HepG2 (cell line): ENCODE measurements around the gene SLC12A3. TPM values are rescaled to one million over a fixed set of nuclear protein-coding genes. Genes with fewer than 3 reads are reported as not detected.

Experiments
- ATAC-seq: fragments of 200-7000 bp; cut with Tn5 transposase; 3 replicates; pipeline ENCODE4 v1.9.1; 2020; ENCODE audit warnings: mild to moderate bottlenecking, moderate library complexity
- BruUV-seq: library from RNA; stranded (reverse); fragments of 400-500 nt; replicated peaks from 2 replicates; lab custom pipeline; 2021; lab: Mats Ljungman, UMichigan
- CTCF ChIA-PET: fragments of 300-600 bp; formaldehyde crosslinking; extraction: SDS; loops from one replicate; lab custom pipeline; 2021; ENCODE audit warnings: low total read pairs, inconsistent platforms, low intra/inter-chr PET ratio; lab: Yijun Ruan, JAX
- POLR2A ChIA-PET: fragments of 350-600 bp; sonication (Branson Sonifier 250); formaldehyde crosslinking; loops from one replicate; lab custom pipeline; 2020; ENCODE audit warnings: antibody characterized with exemption, inconsistent platforms; lab: Yijun Ruan, JAX
- DNase-seq: peaks from one replicate; pipeline ENCODE4 v3.0.0-alpha.2; 2015; ENCODE audit warnings: low spot score
- FAIRE-seq: peaks from 3 replicates; lab custom pipeline; 2011; peaks lifted over from hg19 to GRCh38; lab: Jason Lieb, UNC
- H2AFZ ChIP-seq: one replicate; pipeline ENCODE4 v1.6.1; 2011; ENCODE audit warnings: low read length, inconsistent platforms
- H3K27ac ChIP-seq: fragments of 300-600 bp; 3 replicates; pipeline ENCODE4 v1.8.0; 2011; ENCODE audit warnings: mixed run types, mild to moderate bottlenecking, mixed read lengths, low read length, inconsistent platforms; ENCODE audit not compliant: insufficient read depth; ENCODE audit errors: extremely low read length
- H3K27me3 ChIP-seq, 2 experiments: fragments of 200-600 bp in 1 of 2; 2 replicates in 1 of 2; 3 replicates in 1 of 2; pipeline versions ENCODE4 v1.6.0 to v1.8.0; 2011; ENCODE audit warnings: low read length in 2 of 2, mild to moderate bottlenecking in 2 of 2, moderate library complexity in 2 of 2, inconsistent platforms in 1 of 2; ENCODE audit not compliant: insufficient read depth in 2 of 2, control insufficient read depth in 1 of 2
- H3K36me3 ChIP-seq, 2 experiments: fragments of 200-600 bp in 1 of 2; replicated peaks in 1 of 2; 2 replicates in 1 of 2; 3 replicates in 1 of 2; pipeline versions ENCODE4 v1.5.1 to v1.8.0; 2011; ENCODE audit warnings: low read length in 2 of 2, inconsistent platforms in 1 of 2; ENCODE audit not compliant: insufficient read depth in 2 of 2, control insufficient read depth in 1 of 2
- H3K4me1 ChIP-seq: 2 replicates; pipeline ENCODE4 v1.5.1; 2012; ENCODE audit warnings: low read length, inconsistent platforms; ENCODE audit not compliant: insufficient read depth
- H3K4me2 ChIP-seq: 2 replicates; pipeline ENCODE4 v1.6.0; 2011; ENCODE audit warnings: low read depth, low read length, inconsistent platforms
- H3K4me3 ChIP-seq, 3 experiments: fragments of 200-600 bp in 1 of 3; sonication (generic), shearing (Covaris generic) in 1 of 3; replicated peaks in 1 of 3; 2 replicates each; pipeline ENCODE4 v1.5.1; 2011 to 2016; ENCODE audit warnings: low read length in 3 of 3, inconsistent platforms in 2 of 3, low read depth in 2 of 3, mild to moderate bottlenecking in 2 of 3, control low read depth in 1 of 3, mixed read lengths in 1 of 3; ENCODE audit not compliant: insufficient read depth in 1 of 3
- H3K79me2 ChIP-seq: one replicate; pipeline ENCODE4 v1.6.1; 2011; ENCODE audit warnings: low read length, inconsistent platforms; ENCODE audit not compliant: insufficient read depth
- H3K9ac ChIP-seq: 2 replicates; pipeline ENCODE4 v1.6.0; 2011; ENCODE audit warnings: mild to moderate bottlenecking, low read depth, low read length, inconsistent platforms; ENCODE audit not compliant: insufficient read depth
- H3K9me3 ChIP-seq: 2 replicates; pipeline ENCODE4 v1.5.1; 2012; ENCODE audit warnings: mild to moderate bottlenecking, low read length
- H4K20me1 ChIP-seq: 2 replicates; pipeline ENCODE4 v1.6.0; 2011; ENCODE audit warnings: inconsistent platforms, mild to moderate bottlenecking, low read length, moderate library complexity; ENCODE audit not compliant: insufficient read depth
- ATF7 ChIP-seq, 2 experiments: fragments of 450-650 bp in 1 of 2; sonication (generic) in 1 of 2; formaldehyde crosslinking in 1 of 2; IDR thresholded peaks; 2 replicates each; pipeline versions ENCODE4 v1.4.0 to v1.6.1; 2016 to 2020; ENCODE audit warnings: antibody characterized with exemption in 1 of 2, mild to moderate bottlenecking in 1 of 2, missing genetic modification reagents in 1 of 2
- CENPT ChIP-seq: sonication (generic); formaldehyde crosslinking; IDR thresholded peaks from 2 replicates; pipeline ENCODE4 v1.8.0; 2022; ENCODE audit warnings: low read depth, mild to moderate bottlenecking, moderate library complexity, missing genetic modification reagents
- ESRRA ChIP-seq: sonication (generic); formaldehyde crosslinking; IDR thresholded peaks from 2 replicates; pipeline ENCODE4 v1.5.1; 2020; ENCODE audit warnings: mild to moderate bottlenecking, low read depth, missing genetic modification reagents
- ISL2 ChIP-seq: sonication (generic); formaldehyde crosslinking; IDR thresholded peaks from 2 replicates; pipeline ENCODE4 v1.5.0; 2020; ENCODE audit warnings: missing genetic modification reagents
- MAX ChIP-seq: IDR thresholded peaks from 2 replicates; pipeline ENCODE4 v1.6.1; 2012; ENCODE audit warnings: inconsistent platforms
- PPARG ChIP-seq: conservative IDR thresholded peaks from 2 replicates; pipeline ENCODE4 v1.6.1; 2016; ENCODE audit warnings: missing biosample characterization, missing genetic modification reagents
- SP1 ChIP-seq, 2 experiments: fragments of 450-650 bp in 1 of 2; sonication (generic) in 1 of 2; formaldehyde crosslinking in 1 of 2; IDR thresholded peaks; 2 replicates each; pipeline versions ENCODE4 v1.4.0 to v1.6.1; 2016 to 2020; ENCODE audit warnings: missing genetic modification reagents in 1 of 2
- ZNF101 ChIP-seq: sonication (generic); formaldehyde crosslinking; IDR thresholded peaks from 2 replicates; pipeline ENCODE4 v1.4.0; 2020; ENCODE audit warnings: mild to moderate bottlenecking, low read depth, missing genetic modification reagents, borderline replicate concordance
- ZNF124 ChIP-seq: sonication (generic); formaldehyde crosslinking; IDR thresholded peaks from 2 replicates; pipeline ENCODE4 v1.4.0; 2020; ENCODE audit warnings: missing genetic modification reagents
- ZNF687 ChIP-seq: sonication (generic); formaldehyde crosslinking; IDR thresholded peaks from 2 replicates; pipeline ENCODE4 v1.5.1; 2020; ENCODE audit warnings: mild to moderate bottlenecking, missing genetic modification reagents, moderate library complexity
- WGBS: methylation state at CpG from one replicate; pipeline ENCODE4 v1.1.6; 2017; ENCODE audit warnings: low lambda C conversion rate; 5-methylcytosine and 5-hydroxymethylcytosine counted together
- in situ Hi-C: cut with HindIII; loops from 2 replicates; pipeline ENCODE4 v1.10.0; 2017; ENCODE audit warnings: low pct_unique_long_range_greater_than_20kb; ENCODE audit not compliant: extremely low pct_ligation_motif_present
- intact Hi-C: fragments of 100-400 bp; cut with micrococcal nuclease; formaldehyde crosslinking; loops from one replicate; pipeline ENCODE4 v1.10.0; 2022; ENCODE audit not compliant: unreplicated experiment
- polyA plus RNA-seq, 8 experiments: library from polyadenylated mRNA; depleted of rRNA in 3 of 8; stranded (reverse) in 7 of 8; unstranded in 1 of 8; fragments of >200 nt; fragmentation: Illumina TruSeq in 4 of 8; extraction: Trizol in 4 of 8; gene quantifications; 2 replicates each; pipeline versions ENCODE4 v1.2.1 to v1.2.3, GENCODE V29; 2011 to 2016; ENCODE audit warnings: low read depth in 4 of 8, missing spikeins in 1 of 8, mixed read lengths in 1 of 8; ENCODE audit not compliant: insufficient read depth in 1 of 8
- total RNA-seq, 5 experiments: library from RNA; depleted of rRNA; stranded (reverse); fragments of >200 nt; fragmentation: Illumina TruSeq; extraction: Trizol; gene quantifications; 2 replicates each; pipeline ENCODE4 v1.2.3, GENCODE V29; 2016; ENCODE audit warnings: low read depth in 1 of 5

SLC12A3 gene
- total and polyA plus RNA-seq, 2 of the 13 experiments (the other 11 are each of a cell fraction or from before 2014, with no cell fraction given), result 6.2 TPM; not detected in 1

GRCh38 chr16:56874800-56875199 is 9.8 kb downstream of the SLC12A3 start:
- ChIA-PET CTCF (no interaction called here), POLR2A (interaction anchor here (0.9 to 1.6 kb wide), 3 partner anchors 14 to 58 kb away, joined by 3 to 5 read pairs (median 4); no protein-coding TSS in a partner anchor)
- BruUV-seq, result no TSS peak
- Histone ChIP-seq H4K20me1 (no peaks in the 10 kb centered on the region), H2AFZ (no peak overlapping the region), H3K9me3 (no peaks in the 10 kb centered on the region), H3K4me3 (no peak overlapping the region), H3K9ac (no peak overlapping the region), H3K79me2 (no peaks in the 10 kb centered on the region), H3K27me3 (no peaks in the 10 kb centered on the region; a peak in 1 of 5 replicates), H3K36me3 (no peaks in the 10 kb centered on the region), H3K27ac (no peak overlapping the region), H3K4me1 (no peaks in the 10 kb centered on the region), H3K4me2 (no peak overlapping the region)
- no peak for FAIRE-seq
- TF ChIP-seq ISL2 (CRISPR knock-in tag) (no peak), ZNF687 (CRISPR knock-in tag) (0 out of 2 replicates have a peak, but pooled peaks have one; percentile 13)
- in situ Hi-C loops, result no loop called here
- no peak for DNase-seq
- 53% methylated on average over 10 of the region's 11 CpGs for WGBS
- intact Hi-C loops, result loop anchor here (5.0 kb wide), 1 partner anchor 58 kb away; the partner anchor contains the start of gene HERPUD1
- ATAC-seq, result no peak

GRCh38 chr16:56876048-56876447 is 11.0 kb downstream of the SLC12A3 start:
- Histone ChIP-seq H3K4me3 (no peak overlapping the region), H3K27me3 (no peaks in the 10 kb centered on the region; a peak in 1 of 5 replicates), H3K79me2 (no peaks in the 10 kb centered on the region), H3K9ac (no peak overlapping the region), H3K4me1 (no peaks in the 10 kb centered on the region), H3K9me3 (no peaks in the 10 kb centered on the region), H3K27ac (no peak overlapping the region), H2AFZ (no peak overlapping the region), H3K4me2 (no peak overlapping the region), H3K36me3 (no peaks in the 10 kb centered on the region), H4K20me1 (no peaks in the 10 kb centered on the region)
- ChIA-PET POLR2A (interaction anchor here (1.2 to 1.6 kb wide), 2 partner anchors 55 to 57 kb away, joined by 4 to 5 read pairs; no protein-coding TSS in a partner anchor), CTCF (no interaction called here)
- DNase-seq (no peak), ATAC-seq (no peak), FAIRE-seq (no peak)
- in situ Hi-C loops, result no loop called here
- no TSS peak for BruUV-seq
- TF ChIP-seq ZNF124 (no peak), CENPT (no peak), MAX (no peak), ZNF101 (CRISPR knock-in tag) (no peak), SP1 (IDR thresholded peaks at IDR 0.05) (no peak), SP1 (CRISPR knock-in tag; IDR thresholded peaks at IDR 0.05) (no peak), ESRRA (CRISPR knock-in tag) (no peak), ATF7 (IDR thresholded peaks at IDR 0.05) (peak; percentile 60; the same call in 1 of the 2 replicates), ATF7 (CRISPR knock-in tag; IDR thresholded peaks at IDR 0.05) (no peak), PPARG (CRISPR knock-in tag) (no peak)
- 44% methylated on average over 3 of the region's 4 CpGs for WGBS
- intact Hi-C loops, result no loop called here
